HG03521 (cell line): ENCODE data around the gene CCDC197.
A peak's percentile ranks its signal among the peaks of the same experiment; 100 is the strongest.

Source experiments
- ATAC-seq: cut with Tn5 transposase; IDR thresholded peaks from one replicate; pipeline ENCODE4 v1.9.1; 2021; ENCODE audit warnings: mild to moderate bottlenecking, moderate library complexity; ENCODE audit not compliant: unreplicated experiment

CCDC197 gene

DNA sequence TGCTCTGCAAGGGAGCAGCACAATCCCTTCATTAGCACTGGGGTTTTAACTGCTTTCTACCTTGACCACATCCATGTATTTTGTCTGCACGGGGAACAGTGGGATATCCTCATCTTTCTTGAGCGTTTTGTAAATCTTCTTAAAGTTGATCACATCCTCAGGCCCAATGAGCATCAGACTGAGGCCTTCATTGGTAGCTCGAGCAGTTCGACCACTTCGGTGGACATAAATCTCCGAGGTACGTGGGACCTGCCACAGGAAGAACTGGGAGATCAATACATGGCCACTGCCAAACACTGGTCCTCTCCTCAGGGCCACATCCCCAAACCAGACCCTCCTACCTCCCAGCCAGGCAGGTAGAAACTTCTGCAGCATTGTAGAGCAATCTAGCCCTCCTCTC is 57.8 kb downstream of the CCDC197 start:
- ATAC-seq, result no peak

DNA sequence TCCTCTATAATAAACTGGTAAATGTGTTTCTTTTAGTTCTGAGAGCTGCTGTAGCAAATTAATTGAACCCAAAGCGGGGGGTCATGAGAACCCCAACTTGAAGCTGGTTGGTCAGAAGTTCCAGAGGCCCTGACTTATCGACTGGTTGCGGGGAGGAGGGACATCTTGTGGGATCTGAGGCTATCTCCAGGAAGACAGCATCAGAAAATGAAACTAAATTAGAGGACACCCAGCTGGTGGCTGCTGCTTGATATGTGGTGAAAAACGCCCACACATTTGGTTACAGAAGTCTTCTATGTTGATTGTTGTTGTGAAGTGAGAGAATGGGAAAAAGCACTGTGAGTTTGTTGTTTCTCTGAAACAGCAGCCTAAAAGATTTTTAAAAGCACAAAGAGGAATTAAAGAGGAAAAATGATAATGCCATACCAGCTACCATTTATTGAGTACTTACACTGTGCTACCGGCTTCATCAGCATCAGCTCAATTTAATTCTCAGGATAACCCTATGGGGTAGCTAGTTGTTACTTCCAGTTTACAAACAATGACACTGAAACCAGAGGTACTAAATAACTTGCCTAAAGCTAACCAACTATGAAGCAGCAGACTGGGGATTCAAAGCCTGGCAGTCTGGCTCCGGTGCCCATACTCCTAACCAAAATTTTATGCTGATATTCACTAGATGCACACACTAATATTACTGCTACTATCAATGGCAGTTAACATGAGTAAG is 59.6 kb downstream of the CCDC197 start:
- ATAC-seq, result peak; percentile 76

DNA sequence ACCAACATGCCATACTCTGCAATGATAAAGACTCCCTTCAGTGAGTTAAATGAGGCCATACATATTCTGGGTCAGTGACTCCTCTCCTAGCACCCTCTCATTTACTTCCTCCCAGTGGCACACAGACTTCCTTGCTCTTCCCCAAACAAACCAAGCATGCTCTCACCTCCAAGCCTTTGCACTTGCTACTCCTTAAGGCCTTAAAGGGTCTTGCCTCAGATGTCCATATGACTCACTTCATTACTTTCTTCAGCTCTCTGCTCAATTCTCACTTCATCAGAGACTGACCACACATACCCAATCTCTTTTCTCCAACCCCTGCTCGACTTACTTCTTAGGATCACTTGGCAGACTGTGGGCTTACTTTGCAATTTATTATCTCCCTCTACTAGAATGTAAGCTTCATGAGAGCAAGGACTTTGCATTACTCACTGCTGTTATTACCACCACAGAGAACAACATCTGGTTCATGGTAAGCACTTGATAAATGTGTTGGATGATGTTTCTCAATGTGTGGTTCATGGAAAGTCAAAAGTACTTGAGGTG is 61.1 kb downstream of the CCDC197 start:
- ATAC-seq, result no peak
